C4-2B (cell line): ENCODE results near the gene TMEM220.

Experiments
- H3K27ac ChIP-seq: fragments of 450-650 bp; 2 replicates; pipeline ENCODE4 v1.5.1; 2017
- CTCF ChIP-seq: fragments of 450-650 bp; conservative IDR thresholded peaks from 2 replicates; pipeline ENCODE4 v1.5.1; 2017; ENCODE audit warnings: mild to moderate bottlenecking
- ZFX ChIP-seq: fragments of 450-650 bp; IDR thresholded peaks from 2 replicates; pipeline ENCODE4 v1.6.1; 2017

The TMEM220 gene

GRCh38 chr17:10754109-10754508 lies 24.3 kb upstream of the TMEM220 start:
- TF ChIP-seq CTCF, result peak; percentile 55
- no peak for TF ChIP-seq ZFX

GRCh38 chr17:10752696-10753095 lies 22.9 kb upstream of the TMEM220 start:
- no peak for TF ChIP-seq CTCF
- TF ChIP-seq ZFX, result no peak
- no peak overlapping the region for H3K27ac ChIP-seq

More at GRCh38 chr17:10754109-10754508, 24.3 kb upstream of the TMEM220 start:
- H3K27ac ChIP-seq, result no peak overlapping the region

GRCh38 chr17:10751563-10751962 lies 21.7 kb upstream of the TMEM220 start:
- no peak overlapping the region for H3K27ac ChIP-seq
- no peak for TF ChIP-seq CTCF

GRCh38 chr17:10750210-10750609 lies 20.4 kb upstream of the TMEM220 start:
- H3K27ac ChIP-seq, result no peak overlapping the region
- TF ChIP-seq ZFX (no peak), CTCF (no peak)

- TF ChIP-seq CTCF (no peak), ZFX (no peak)
- H3K27ac ChIP-seq, result no peak overlapping the region
These were observed 18.8 kb upstream of the TMEM220 start for GRCh38 chr17:10748531-10749181.

GRCh38 chr17:10745231-10745630 lies 15.4 kb upstream of the TMEM220 start:
- H3K27ac ChIP-seq, result no peak overlapping the region

GRCh38 chr17:10744501-10745000 lies 14.7 kb upstream of the TMEM220 start:
- TF ChIP-seq CTCF, result no peak
- no peak for TF ChIP-seq ZFX
- H3K27ac ChIP-seq, result no peak overlapping the region

More at GRCh38 chr17:10745231-10745630, 15.4 kb upstream of the TMEM220 start:
- TF ChIP-seq CTCF, result no peak
- no peak for TF ChIP-seq ZFX
